ENCODE data around the gene AIF1L.

GRCh38 chr9:131085370-131086122 is 10.8 kb upstream of the AIF1L start:
- TF ChIP-seq POLR2A (IDR thresholded peaks at IDR 0.05) (no peak), CTCF (IDR thresholded peaks at IDR 0.05) (no peak)
